Progenitor cell of endocrine pancreas (in vitro differentiated cells): ENCODE data around the gene WDR5B. TPM values are rescaled to one million over a fixed set of nuclear protein-coding genes. Genes with fewer than 3 reads are reported as not detected.

Source experiments
- DNase-seq: peaks from one replicate; pipeline ENCODE4 v3.0.0; 2021; ENCODE audit warnings: low spot score; ENCODE audit not compliant: unreplicated experiment
- H3K27ac Mint-ChIP-seq: 2 replicates; pipeline ENCODE4 v1.8.0; 2021; ENCODE audit warnings: mild to moderate bottlenecking, moderate library complexity, mixed read lengths
- H3K27me3 Mint-ChIP-seq: 2 replicates; pipeline ENCODE4 v1.8.0; 2021; ENCODE audit warnings: mixed read lengths
- H3K36me3 Mint-ChIP-seq: 2 replicates; pipeline ENCODE4 v1.8.0; 2022; ENCODE audit warnings: mixed read lengths; ENCODE audit not compliant: insufficient read depth
- H3K4me1 Mint-ChIP-seq: 2 replicates; pipeline ENCODE4 v1.8.0; 2021; ENCODE audit warnings: low read depth, mixed read lengths
- H3K4me3 Mint-ChIP-seq: 2 replicates; pipeline ENCODE4 v1.8.0; 2021; ENCODE audit warnings: low read depth, mild to moderate bottlenecking, moderate library complexity, mixed read lengths
- H3K9me3 Mint-ChIP-seq: 2 replicates; pipeline ENCODE4 v1.8.0; 2021; ENCODE audit warnings: low read depth, mixed read lengths
- total RNA-seq: library from RNA; stranded (reverse); gene quantifications from 2 replicates; pipeline ENCODE4 v1.2.1, GENCODE V29; 2021
- TF ChIP-seq, protein P1 (sequence below): fragments of 200-600 bp; sonication (generic); IDR thresholded peaks from one replicate; pipeline ENCODE4 v1.5.0; 2021; ENCODE audit warnings: antibody characterized with exemption, mild to moderate bottlenecking; ENCODE audit not compliant: unreplicated experiment

Gene WDR5B
- total RNA-seq, 1 donor from 2014 or later, result 6.6 TPM

DNA sequence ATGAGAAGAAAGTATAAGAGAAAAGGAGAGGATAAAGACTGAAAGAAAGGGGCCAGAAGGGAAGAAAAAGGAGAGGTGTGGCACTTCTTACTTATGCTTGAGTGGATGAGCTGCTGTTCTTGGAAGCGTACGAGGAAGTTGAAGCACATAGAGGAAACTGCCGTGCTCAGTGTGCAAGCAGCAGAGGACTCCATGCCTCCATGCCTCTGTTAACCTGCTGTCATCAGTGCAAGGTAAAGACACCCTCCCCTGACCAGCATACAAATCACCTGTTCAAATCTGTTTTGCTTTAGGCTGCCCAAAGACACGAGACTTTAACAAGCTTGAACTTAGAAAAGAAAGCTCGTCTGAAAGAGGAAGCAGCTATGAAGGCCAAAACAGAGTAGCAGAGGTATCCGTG lies 6.4 kb downstream of the WDR5B start:
- peaks cover 3% of the 10 kb centered on the region for H3K4me1 Mint-ChIP-seq
- H3K4me3 Mint-ChIP-seq, result no peak overlapping the region
- H3K27ac Mint-ChIP-seq, result no peak overlapping the region
- DNase-seq, result no peak
- peaks cover 13% of the 10 kb centered on the region for H3K36me3 Mint-ChIP-seq
- no peaks in the 10 kb centered on the region for H3K9me3 Mint-ChIP-seq
- no peaks in the 10 kb centered on the region for H3K27me3 Mint-ChIP-seq
- TF ChIP-seq, protein P1, sequence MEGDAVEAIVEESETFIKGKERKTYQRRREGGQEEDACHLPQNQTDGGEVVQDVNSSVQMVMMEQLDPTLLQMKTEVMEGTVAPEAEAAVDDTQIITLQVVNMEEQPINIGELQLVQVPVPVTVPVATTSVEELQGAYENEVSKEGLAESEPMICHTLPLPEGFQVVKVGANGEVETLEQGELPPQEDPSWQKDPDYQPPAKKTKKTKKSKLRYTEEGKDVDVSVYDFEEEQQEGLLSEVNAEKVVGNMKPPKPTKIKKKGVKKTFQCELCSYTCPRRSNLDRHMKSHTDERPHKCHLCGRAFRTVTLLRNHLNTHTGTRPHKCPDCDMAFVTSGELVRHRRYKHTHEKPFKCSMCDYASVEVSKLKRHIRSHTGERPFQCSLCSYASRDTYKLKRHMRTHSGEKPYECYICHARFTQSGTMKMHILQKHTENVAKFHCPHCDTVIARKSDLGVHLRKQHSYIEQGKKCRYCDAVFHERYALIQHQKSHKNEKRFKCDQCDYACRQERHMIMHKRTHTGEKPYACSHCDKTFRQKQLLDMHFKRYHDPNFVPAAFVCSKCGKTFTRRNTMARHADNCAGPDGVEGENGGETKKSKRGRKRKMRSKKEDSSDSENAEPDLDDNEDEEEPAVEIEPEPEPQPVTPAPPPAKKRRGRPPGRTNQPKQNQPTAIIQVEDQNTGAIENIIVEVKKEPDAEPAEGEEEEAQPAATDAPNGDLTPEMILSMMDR, result no peak

GRCh38 chr3:122407946-122408345 lies 7.9 kb downstream of the WDR5B start:
- TF ChIP-seq, protein P1, result no peak
- no peaks in the 10 kb centered on the region for H3K4me1 Mint-ChIP-seq
- no peaks in the 10 kb centered on the region for H3K9me3 Mint-ChIP-seq
- no peaks in the 10 kb centered on the region for H3K27me3 Mint-ChIP-seq
- H3K27ac Mint-ChIP-seq, result no peak overlapping the region
- H3K36me3 Mint-ChIP-seq, result peaks cover 12% of the 10 kb centered on the region
- no peak for DNase-seq
- H3K4me3 Mint-ChIP-seq, result no peak overlapping the region

DNA sequence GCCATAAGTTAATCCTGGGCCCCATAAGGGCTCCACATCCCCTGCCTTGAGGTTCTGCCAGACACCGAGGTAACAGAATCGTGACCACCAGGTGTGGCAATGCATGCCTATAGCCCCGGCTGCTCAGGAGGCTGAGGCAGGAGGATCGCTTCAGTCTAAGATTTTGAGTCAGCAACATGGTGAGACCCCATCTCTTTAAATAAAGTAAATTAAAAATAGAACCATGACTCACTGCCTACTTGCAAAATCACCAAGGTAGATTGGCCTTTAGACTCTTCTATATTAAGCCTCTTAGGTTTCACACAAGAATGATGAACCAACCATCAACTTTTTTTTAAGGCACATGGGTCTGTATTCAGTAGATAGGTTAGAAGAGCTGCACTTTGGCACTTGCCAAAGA lies 9.7 kb downstream of the WDR5B start:
- no peaks in the 10 kb centered on the region for H3K4me1 Mint-ChIP-seq
- H3K36me3 Mint-ChIP-seq, result peaks cover 10% of the 10 kb centered on the region
- H3K27me3 Mint-ChIP-seq, result no peaks in the 10 kb centered on the region
- TF ChIP-seq, protein P1, result no peak
- no peak overlapping the region for H3K4me3 Mint-ChIP-seq
- no peak overlapping the region for H3K27ac Mint-ChIP-seq
- DNase-seq, result no peak
- no peaks in the 10 kb centered on the region for H3K9me3 Mint-ChIP-seq

GRCh38 chr3:122405015-122405414 lies 10.8 kb downstream of the WDR5B start:
- H3K27me3 Mint-ChIP-seq, result no peaks in the 10 kb centered on the region
- no peaks in the 10 kb centered on the region for H3K4me1 Mint-ChIP-seq
- H3K27ac Mint-ChIP-seq, result no peak overlapping the region
- TF ChIP-seq, protein P1, result no peak
- DNase-seq, result no peak
- peaks cover 9% of the 10 kb centered on the region for H3K36me3 Mint-ChIP-seq
- H3K9me3 Mint-ChIP-seq, result no peaks in the 10 kb centered on the region
- H3K4me3 Mint-ChIP-seq, result no peak overlapping the region

DNA sequence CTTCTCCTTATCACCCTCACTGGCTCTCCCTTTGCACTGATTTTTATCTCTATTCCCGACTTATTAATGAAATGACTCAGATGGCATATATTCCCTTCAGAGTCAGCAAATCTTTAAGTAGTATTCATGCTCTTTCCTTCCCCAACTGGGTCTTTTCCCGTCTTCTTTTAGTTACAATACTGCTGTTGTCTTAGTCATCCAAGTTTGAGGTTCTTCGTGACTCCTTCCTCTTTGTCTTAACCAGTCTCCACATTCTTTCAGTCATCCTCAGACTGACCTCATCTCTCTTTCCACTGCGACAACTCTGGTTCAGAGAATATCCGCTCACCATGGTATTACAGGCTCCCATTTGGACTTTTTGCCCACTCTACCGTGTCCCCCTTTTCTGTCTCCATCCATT lies 12.4 kb downstream of the WDR5B start:
- Mint-ChIP-seq H3K9me3 (no peaks in the 10 kb centered on the region), H3K4me1 (no peaks in the 10 kb centered on the region), H3K27me3 (no peaks in the 10 kb centered on the region), H3K36me3 (peaks cover 7% of the 10 kb centered on the region), H3K27ac (no peak overlapping the region), H3K4me3 (no peak overlapping the region)
- DNase-seq, result no peak
- TF ChIP-seq, protein P1, result no peak
